ENCODE measurements around the gene GTF3C1.

DNA sequence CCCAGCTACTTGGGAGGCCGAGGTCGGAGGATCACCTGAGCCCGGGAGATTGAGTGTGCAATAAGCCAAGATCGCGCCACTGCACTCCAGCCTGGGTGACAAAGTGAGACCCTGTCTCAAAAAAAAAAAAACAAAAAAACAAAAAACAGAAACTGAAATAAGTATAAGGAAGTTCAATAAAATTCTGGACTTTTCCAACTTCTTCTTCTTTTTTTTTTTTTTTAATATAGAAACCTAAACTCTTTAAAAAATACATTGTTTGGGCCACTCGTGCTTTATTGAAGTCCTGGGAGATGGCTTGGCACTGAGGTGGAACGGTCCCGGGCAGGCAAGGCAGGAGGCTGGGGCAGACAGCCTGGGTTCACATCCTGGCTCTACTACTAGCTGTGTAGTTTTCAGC lies 37.0 kb upstream of the GTF3C1 start:
- TF ChIP-seq POLR2AphosphoS5 (IDR thresholded peaks at IDR 0.05): no peak
- no peak for TF ChIP-seq POLR2A (IDR thresholded peaks at IDR 0.05)
